Right lobe of liver (tissue), 6 donors: ENCODE results near the gene SUZ12. TPM values are rescaled to one million over a fixed set of nuclear protein-coding genes. Genes with fewer than 3 reads are reported as not detected.
"Not testable (repeated sequence)": the region's sequence is repeated elsewhere in the genome, so short reads cannot be mapped to it uniquely, and the experiment has no call there.

Experiments used
- ATAC-seq, 4 donors: fragments of 200-7000 bp; cut with Tn5 transposase; one replicate each; pipeline ENCODE4 v1.9.1; 2020; ENCODE audit warnings: mild to moderate bottlenecking in 4 of 4, moderate library complexity in 4 of 4
- DNase-seq, 3 donors: peaks; one replicate each; pipeline ENCODE4 v3.0.0-alpha.2; 2020
- H3K27ac ChIP-seq, 3 donors: fragments of 200-600 bp; one replicate each; pipeline ENCODE4 v1.8.0; 2022
- H3K27me3 ChIP-seq, 2 donors: fragments of 200-600 bp; one replicate each; pipeline ENCODE4 v1.8.0; 2022
- H3K36me3 ChIP-seq, 4 donors: fragments of 200-600 bp; sonication (generic) in 1 of 4; one replicate each; pipeline versions ENCODE4 v1.5.1 to v1.8.0; 2017 to 2022; ENCODE audit warnings: control low read depth in 1 of 4
- H3K4me1 ChIP-seq, 4 donors: fragments of 200-600 bp; sonication (generic) in 1 of 4; one replicate each; pipeline versions ENCODE4 v1.5.1 to v1.8.0; 2017 to 2022; ENCODE audit warnings: control low read depth in 1 of 4
- H3K4me3 ChIP-seq, 3 donors: fragments of 200-600 bp; one replicate each; pipeline ENCODE4 v1.8.0; 2022
- H3K9me3 ChIP-seq, 4 donors: fragments of 200-600 bp; sonication (generic) in 1 of 4; one replicate each; pipeline versions ENCODE4 v1.5.1 to v1.8.0; 2017 to 2022; ENCODE audit warnings: control low read depth in 1 of 4
- CTCF ChIP-seq, 4 donors: fragments of 200-600 bp in 3 of 4; fragments of 450-650 bp in 1 of 4; IDR thresholded peaks; one replicate each; pipeline versions ENCODE4 v1.5.1 to v1.8.0; 2016 to 2022; ENCODE audit warnings: antibody characterized with exemption in 4 of 4, mild to moderate bottlenecking in 2 of 4
- POLR2A ChIP-seq: fragments of 450-650 bp; IDR thresholded peaks from one replicate; pipeline ENCODE4 v1.6.1; 2017; ENCODE audit warnings: antibody characterized with exemption, mild to moderate bottlenecking
- WGBS: methylation state at CpG from one replicate; pipeline ENCODE4 v1.1.6; 2018; ENCODE audit warnings: low coverage, low lambda C conversion rate; ENCODE audit not compliant: insufficient coverage; ENCODE audit errors: missing lambda C conversion rate; 5-methylcytosine and 5-hydroxymethylcytosine counted together
- intact Hi-C, 2 donors: fragments of 100-400 bp; cut with DNase I; formaldehyde crosslinking; loops; one replicate each; pipeline versions ENCODE4 v1.11.2 to v1.14.1; 2022
- total RNA-seq, 6 experiments: library from RNA; depleted of rRNA in 2 of 6; stranded (reverse); fragments of >200 nt in 2 of 6; fragmentation: NEBNext Ultra II Directional in 3 of 6; extraction: Animal tissue kit (Norgen Biotek cat#: 25700) in 3 of 6; gene quantifications; one replicate each; pipeline versions ENCODE4 v1.1.0 to v1.2.4, GENCODE V29; 2016 to 2023
- donor health status: DM: no; HTN: yes; CAD: no.
- donor health status: DM: no; HTN: no; CAD: no.
- donor health status: DM: no; HTN: no; CAD: no.
- donor health status: DM: no; HTN: yes; CAD: no.
- donor health status: DM: no; HTN: yes; CAD: no.

Gene SUZ12
- total RNA-seq, 6 experiments from 2014 or later, result 8.0 to 12.1 (median 10.6) TPM

GRCh38 chr17:31967648-31968047 is 30.8 kb downstream of the SUZ12 start:
- Histone ChIP-seq H3K27me3 (no peaks in the 10 kb centered on the region), H3K9me3 (no peaks in the 10 kb centered on the region), H3K4me1 (no peaks in the 10 kb centered on the region), H3K36me3 (peaks cover 0 to 15% (median 2%) of the 10 kb centered on the region in 4 donors), H3K4me3 (no peak overlapping the region), H3K27ac (no peak overlapping the region)
- TF ChIP-seq CTCF (IDR thresholded peaks at IDR 0.05) (no peak), POLR2A (no peak)
- no peak for DNase-seq
- intact Hi-C loops, result no loop called here
- no CpG with 5 or more reads among the region's 3 CpGs for WGBS
- ATAC-seq, result no peak

GRCh38 chr17:31970416-31970815 is 33.6 kb downstream of the SUZ12 start:
- H3K27me3 ChIP-seq, H3K27ac ChIP-seq, DNase-seq, H3K9me3 ChIP-seq, ATAC-seq, H3K4me3 ChIP-seq, intact Hi-C loops, H3K4me1 ChIP-seq: not testable (repeated sequence)
- WGBS, result 89% methylated on average over 5 of the region's 5 CpGs
- peaks cover 0 to 25% (median 2%) of the 10 kb centered on the region in 4 donors for H3K36me3 ChIP-seq

DNA sequence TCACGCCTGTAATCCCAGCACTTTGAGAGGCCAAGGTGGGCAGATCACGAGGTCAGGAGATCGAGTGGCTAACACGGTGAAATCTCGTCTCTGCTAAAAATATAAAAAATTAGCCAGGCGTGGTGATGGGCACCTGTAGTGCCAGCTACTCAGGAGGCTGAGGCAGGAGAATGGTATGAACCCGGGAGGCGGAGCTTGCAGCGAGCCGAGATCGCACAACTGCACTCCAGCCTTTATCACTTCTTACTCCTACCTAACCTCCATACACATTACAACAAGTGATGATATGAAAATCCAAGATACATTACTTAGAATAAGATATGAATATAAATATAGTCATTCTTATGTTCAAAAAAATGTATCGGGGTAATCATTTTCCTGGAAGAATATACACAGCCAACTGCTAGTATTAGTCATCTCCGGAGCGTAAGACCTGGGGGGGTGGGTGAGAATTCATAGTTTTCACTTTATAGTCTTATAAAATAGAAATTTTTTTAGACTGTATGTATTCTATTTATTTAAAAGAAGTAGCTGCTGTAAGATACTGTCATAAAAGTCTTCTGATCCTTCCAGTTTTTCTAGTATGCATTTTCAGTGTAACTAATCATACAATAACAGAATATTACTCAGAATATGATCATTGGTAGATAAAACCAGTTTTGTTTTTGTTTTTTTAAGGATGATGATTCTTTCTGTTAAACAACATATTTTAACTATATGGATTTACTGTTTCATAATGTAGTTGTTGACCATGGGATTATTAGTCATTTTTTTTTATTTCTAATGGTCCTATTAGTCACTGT is 37.7 kb downstream of the SUZ12 start:
- H3K27me3 ChIP-seq, ATAC-seq, H3K4me3 ChIP-seq, H3K27ac ChIP-seq, DNase-seq, H3K4me1 ChIP-seq, intact Hi-C loops, H3K9me3 ChIP-seq: not testable (repeated sequence)
- WGBS, result 92% methylated on average over 14 of the region's 14 CpGs
- H3K36me3 ChIP-seq, result peaks cover 0 to 29% (median 6%) of the 10 kb centered on the region in 4 donors

GRCh38 chr17:31975391-31975790 is 38.6 kb downstream of the SUZ12 start:
- intact Hi-C loops, H3K4me1 ChIP-seq, H3K27ac ChIP-seq, H3K9me3 ChIP-seq, H3K27me3 ChIP-seq, ATAC-seq, DNase-seq, H3K4me3 ChIP-seq: not testable (repeated sequence)
- WGBS, result 95% methylated on average over 5 of the region's 5 CpGs
- peaks cover 0 to 29% (median 6%) of the 10 kb centered on the region in 4 donors for H3K36me3 ChIP-seq

DNA sequence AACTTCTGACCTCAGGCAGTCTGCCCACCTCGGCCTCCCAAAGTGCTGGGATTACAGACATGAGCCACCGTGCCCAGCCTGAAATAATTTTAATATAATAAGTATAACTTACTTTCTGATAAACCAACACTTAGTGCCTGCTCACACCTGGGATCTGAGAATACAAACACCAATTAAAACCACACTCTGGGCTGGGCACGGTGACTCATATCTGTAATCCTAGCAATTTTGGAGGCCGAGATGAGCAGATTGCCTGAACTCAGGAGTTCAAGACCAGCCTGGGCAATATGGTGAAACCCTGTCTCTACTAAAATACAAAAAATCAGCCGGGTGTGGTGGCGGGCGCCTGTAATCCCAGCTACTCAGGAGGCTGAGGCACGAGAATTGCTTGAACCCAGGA is 55.0 kb downstream of the SUZ12 start:
- ATAC-seq, H3K4me3 ChIP-seq, H3K4me1 ChIP-seq, intact Hi-C loops, H3K9me3 ChIP-seq, H3K27me3 ChIP-seq, DNase-seq, H3K27ac ChIP-seq: not testable (repeated sequence)
- peaks cover 0 to 85% (median 28%) of the 10 kb centered on the region in 4 donors for H3K36me3 ChIP-seq
- WGBS, result 85% methylated on average over 5 of the region's 8 CpGs

DNA sequence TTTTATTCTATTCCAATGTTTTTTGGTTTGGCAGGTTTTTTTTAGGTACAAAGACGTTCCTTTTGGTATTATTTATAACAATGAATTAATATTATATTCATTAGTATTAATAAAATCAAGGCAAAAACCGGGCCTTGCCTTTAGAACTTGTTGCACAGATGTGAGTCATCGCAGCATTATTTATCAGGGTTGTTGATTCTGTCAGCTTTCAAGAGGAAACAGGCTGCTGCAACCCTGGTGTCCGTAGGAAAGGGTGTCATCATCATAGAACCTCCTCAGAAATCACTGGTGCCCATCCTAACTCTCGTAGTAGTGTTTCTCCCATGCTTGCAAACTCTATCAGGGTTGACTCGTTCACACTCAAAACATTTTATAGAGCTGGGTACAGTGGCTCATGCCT is 60.2 kb downstream of the SUZ12 start:
- DNase-seq, result no peak
- Histone ChIP-seq H3K27me3 (no peaks in the 10 kb centered on the region), H3K27ac (no peak overlapping the region), H3K9me3 (no peaks in the 10 kb centered on the region), H3K4me3 (no peak overlapping the region), H3K4me1 (no peaks in the 10 kb centered on the region), H3K36me3 (peaks cover 0 to 83% (median 22%) of the 10 kb centered on the region in 4 donors)
- no peak for TF ChIP-seq POLR2A
- no peak for TF ChIP-seq CTCF (IDR thresholded peaks at IDR 0.05)
- WGBS, result 98% methylated on average over 5 of the region's 6 CpGs
- ATAC-seq, result no peak
- intact Hi-C loops, result no loop called here
